Endothelial cell of umbilical vein (primary cell): ENCODE data around the gene ATP8B2. TPM values are rescaled to one million over a fixed set of nuclear protein-coding genes. Genes with fewer than 3 reads are reported as not detected.

ENCODE experiments used
- BruUV-seq: library from RNA; stranded (reverse); fragments of 400-500 nt; replicated peaks from 2 replicates; lab custom pipeline; 2021; lab: Mats Ljungman, UMichigan
- CTCF ChIA-PET: fragments of 300-600, 350-600 bp; sonication (Branson Sonifier 250); formaldehyde crosslinking; loops from one replicate; lab custom pipeline; 2021; ENCODE audit warnings: antibody characterized with exemption, inconsistent platforms; lab: Charles Lee
- POLR2A ChIA-PET: fragments of 300-600, 350-600 bp; sonication (Branson Sonifier 250); formaldehyde crosslinking; loops from one replicate; lab custom pipeline; 2021; ENCODE audit warnings: antibody characterized with exemption, inconsistent platforms; lab: Charles Lee
- DNase-seq: peaks from one replicate; pipeline ENCODE4 v3.0.0-alpha.2; 2011; ENCODE audit warnings: low read depth, low spot score
- FAIRE-seq: peaks from 2 replicates; lab custom pipeline; 2011; peaks lifted over from hg19 to GRCh38; lab: Jason Lieb, UNC
- H2AFZ ChIP-seq: 2 replicates; pipeline ENCODE4 v1.6.0; 2012; ENCODE audit warnings: low read depth, low read length, control low read depth, inconsistent platforms
- H3K27ac ChIP-seq: 2 replicates; pipeline ENCODE4 v1.5.1; 2011; ENCODE audit warnings: low read depth, mild to moderate bottlenecking, control low read depth, low read length, moderate library complexity; ENCODE audit not compliant: insufficient read depth
- H3K27me3 ChIP-seq, 2 experiments: 2 replicates each; pipeline versions ENCODE4 v1.6.0 to v1.6.1; 2011; ENCODE audit warnings: low read length in 2 of 2, mixed read lengths in 1 of 2; ENCODE audit not compliant: control insufficient read depth in 2 of 2, insufficient read depth in 2 of 2
- H3K36me3 ChIP-seq, 2 experiments: 2 replicates in 1 of 2; 3 replicates in 1 of 2; pipeline ENCODE4 v1.5.1; 2011; ENCODE audit warnings: low read length in 2 of 2, mild to moderate bottlenecking in 1 of 2, moderate library complexity in 1 of 2; ENCODE audit not compliant: control insufficient read depth in 2 of 2, insufficient read depth in 2 of 2; ENCODE audit errors: extremely low read depth in 1 of 2
- H3K4me1 ChIP-seq: 3 replicates; pipeline ENCODE4 v1.5.1; 2011; ENCODE audit warnings: mild to moderate bottlenecking, low read length; ENCODE audit not compliant: control insufficient read depth, insufficient read depth; ENCODE audit errors: extremely low read depth
- H3K4me2 ChIP-seq: 2 replicates; pipeline ENCODE4 v1.6.1; 2011; ENCODE audit warnings: low read length, control low read depth, mixed read lengths; ENCODE audit not compliant: insufficient read depth
- H3K4me3 ChIP-seq, 3 experiments: fragments of 200-600 bp in 1 of 3; sonication (generic), shearing (Covaris generic) in 1 of 3; replicated peaks in 1 of 3; 2 replicates each; pipeline ENCODE4 v1.5.1; 2011 to 2016; ENCODE audit warnings: control low read depth in 3 of 3, low read length in 3 of 3, mild to moderate bottlenecking in 2 of 3, inconsistent platforms in 1 of 3, low read depth in 1 of 3, moderate library complexity in 1 of 3; ENCODE audit not compliant: insufficient read depth in 1 of 3
- H3K79me2 ChIP-seq: 2 replicates; pipeline ENCODE4 v1.6.0; 2012; ENCODE audit warnings: low read length, inconsistent platforms; ENCODE audit not compliant: control insufficient read depth, insufficient read depth
- H3K9ac ChIP-seq: replicated peaks from 2 replicates; pipeline ENCODE3; 2011; ENCODE audit warnings: low read length, control low read depth; ENCODE audit not compliant: insufficient read depth; ENCODE audit errors: extremely low read depth
- H3K9me1 ChIP-seq: replicated peaks from 3 replicates; pipeline ENCODE4 v1.6.0; 2011; ENCODE audit warnings: mild to moderate bottlenecking, low read length; ENCODE audit not compliant: control insufficient read depth, insufficient read depth; ENCODE audit errors: extremely low read depth
- H3K9me3 ChIP-seq: replicated peaks from 2 replicates; pipeline ENCODE4 v1.5.1; 2012; ENCODE audit warnings: low read length, inconsistent platforms; ENCODE audit not compliant: control insufficient read depth, insufficient read depth
- H4K20me1 ChIP-seq: replicated peaks from 2 replicates; pipeline ENCODE3; 2011; ENCODE audit warnings: mild to moderate bottlenecking, low read length; ENCODE audit not compliant: control insufficient read depth, insufficient read depth; ENCODE audit errors: extremely low read depth
- EZH2 ChIP-seq: IDR thresholded peaks from 2 replicates; pipeline ENCODE4 v1.6.1; 2012; ENCODE audit warnings: borderline replicate concordance, low read depth, mild to moderate bottlenecking, moderate library complexity, low read length, inconsistent platforms; ENCODE audit not compliant: severe bottlenecking
- FOS ChIP-seq: IDR thresholded peaks from 2 replicates; pipeline ENCODE4 v1.6.1; 2011; ENCODE audit warnings: mild to moderate bottlenecking, low read length, moderate library complexity, borderline replicate concordance; ENCODE audit not compliant: insufficient read depth
- GATA2 ChIP-seq: IDR thresholded peaks from 2 replicates; pipeline ENCODE4 v1.7.0; 2011; ENCODE audit warnings: low read depth, mild to moderate bottlenecking, moderate library complexity, mixed read lengths, low read length; ENCODE audit not compliant: insufficient read length, insufficient read depth
- JUN ChIP-seq: IDR thresholded peaks from 2 replicates; pipeline ENCODE4 v1.6.1; 2011; ENCODE audit warnings: borderline replicate concordance, low read depth; ENCODE audit not compliant: insufficient read length, insufficient read depth
- MAX ChIP-seq: IDR thresholded peaks from 2 replicates; pipeline ENCODE4 v1.6.1; 2011; ENCODE audit not compliant: insufficient read depth, insufficient read length
- MYC ChIP-seq: IDR thresholded peaks from one replicate; pipeline ENCODE4 v1.6.1; 2011; ENCODE audit warnings: mild to moderate bottlenecking, low read depth, low read length
- POLR2A ChIP-seq: IDR thresholded peaks from 2 replicates; pipeline ENCODE4 v1.6.1; 2012; ENCODE audit warnings: low read depth, mild to moderate bottlenecking, control low read depth, low read length
- POLR2AphosphoS5 ChIP-seq: IDR thresholded peaks from 2 replicates; pipeline ENCODE4 v1.6.1; 2012; ENCODE audit warnings: low read depth, mild to moderate bottlenecking, control low read depth, low read length, moderate library complexity; ENCODE audit not compliant: insufficient read depth
- dilution Hi-C: fragments of 300-500 bp; cut with MboI; formaldehyde crosslinking; loops from one replicate; pipeline ENCODE4 v1.15.0; 2019; ENCODE audit warnings: low sequenced_read_pairs; ENCODE audit not compliant: extremely low pct_ligation_motif_present
- intact Hi-C: fragments of 100-400 bp; cut with micrococcal nuclease; formaldehyde crosslinking; loops from one replicate; pipeline ENCODE4 v1.10.0; 2022
- polyA plus RNA-seq, 4 experiments: library from polyadenylated mRNA; depleted of rRNA in 3 of 4; stranded (reverse) in 3 of 4; unstranded in 1 of 4; fragments of >200 nt; gene quantifications; 2 replicates each; pipeline versions ENCODE4 v1.2.1 to v1.2.3, GENCODE V29; 2011 to 2012; ENCODE audit warnings: missing spikeins in 1 of 4
- total RNA-seq: library from RNA; stranded (reverse); gene quantifications from 2 replicates; pipeline ENCODE4 v1.2.3, GENCODE V29; 2021
- TF ChIP-seq, protein P1 (sequence below), 2 donors: IDR thresholded peaks; 1 replicate in 1 of 2; 2 replicates in 1 of 2; pipeline ENCODE4 v1.5.1; 2011; ENCODE audit warnings: low read length in 2 of 2, mild to moderate bottlenecking in 2 of 2, moderate library complexity in 2 of 2, control low read depth in 1 of 2, inconsistent platforms in 1 of 2, low read depth in 1 of 2; ENCODE audit not compliant: insufficient read depth in 1 of 2; ENCODE audit errors: extremely low read depth in 1 of 2

ATP8B2 gene
- total and polyA plus RNA-seq, 2 donors (not counting 3 experiments of a cell fraction or from before 2014, with no cell fraction given) = 64.7 to 72.8 TPM

DNA sequence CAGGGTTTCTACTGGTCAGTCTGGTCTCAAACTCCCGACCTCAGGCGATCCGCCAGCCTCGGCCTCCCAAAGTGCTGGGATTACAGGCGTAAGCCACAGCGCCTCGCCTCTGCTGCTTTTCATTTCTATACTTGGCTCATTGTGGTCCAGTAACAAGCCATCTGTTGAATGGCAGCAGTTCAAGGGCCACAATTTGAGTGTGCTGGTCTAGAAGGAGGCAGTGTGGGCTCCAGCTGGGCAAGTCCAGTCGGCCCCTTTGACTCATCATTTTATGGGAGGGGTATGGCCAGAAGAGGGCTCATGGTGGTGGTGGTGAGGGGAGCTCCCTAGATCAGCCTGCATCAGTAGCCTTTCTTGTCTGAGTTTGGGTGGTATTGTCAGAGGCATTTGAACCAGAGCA, 33.2 kb downstream of the ATP8B2 start:
- ChIA-PET POLR2A (no interaction called here), CTCF (no interaction called here)
- Histone ChIP-seq H3K4me2 (no peak overlapping the region), H3K9ac (no peak overlapping the region), H3K36me3 (no peaks in the 10 kb centered on the region), H3K9me1 (no peaks in the 10 kb centered on the region), H3K4me3 (no peak overlapping the region), H3K27ac (no peak overlapping the region), H3K4me1 (peaks cover under 1% of the 10 kb centered on the region), H4K20me1 (no peaks in the 10 kb centered on the region), H3K79me2 (no peaks in the 10 kb centered on the region), H3K9me3 (no peaks in the 10 kb centered on the region), H3K27me3 (no peaks in the 10 kb centered on the region), H2AFZ (no peak overlapping the region)
- BruUV-seq = no TSS peak
- TF ChIP-seq, protein P1, sequence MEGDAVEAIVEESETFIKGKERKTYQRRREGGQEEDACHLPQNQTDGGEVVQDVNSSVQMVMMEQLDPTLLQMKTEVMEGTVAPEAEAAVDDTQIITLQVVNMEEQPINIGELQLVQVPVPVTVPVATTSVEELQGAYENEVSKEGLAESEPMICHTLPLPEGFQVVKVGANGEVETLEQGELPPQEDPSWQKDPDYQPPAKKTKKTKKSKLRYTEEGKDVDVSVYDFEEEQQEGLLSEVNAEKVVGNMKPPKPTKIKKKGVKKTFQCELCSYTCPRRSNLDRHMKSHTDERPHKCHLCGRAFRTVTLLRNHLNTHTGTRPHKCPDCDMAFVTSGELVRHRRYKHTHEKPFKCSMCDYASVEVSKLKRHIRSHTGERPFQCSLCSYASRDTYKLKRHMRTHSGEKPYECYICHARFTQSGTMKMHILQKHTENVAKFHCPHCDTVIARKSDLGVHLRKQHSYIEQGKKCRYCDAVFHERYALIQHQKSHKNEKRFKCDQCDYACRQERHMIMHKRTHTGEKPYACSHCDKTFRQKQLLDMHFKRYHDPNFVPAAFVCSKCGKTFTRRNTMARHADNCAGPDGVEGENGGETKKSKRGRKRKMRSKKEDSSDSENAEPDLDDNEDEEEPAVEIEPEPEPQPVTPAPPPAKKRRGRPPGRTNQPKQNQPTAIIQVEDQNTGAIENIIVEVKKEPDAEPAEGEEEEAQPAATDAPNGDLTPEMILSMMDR (IDR thresholded peaks at IDR 0.05; ENCODE audit: extremely low read depth in 1 of 2, insufficient read depth in 1 of 2, low read depth in 1 of 2, low read length in 2 of 2) = no peak
- no peak for TF ChIP-seq MYC
- no peak for TF ChIP-seq MAX
- no peak for TF ChIP-seq POLR2A
- no peak for TF ChIP-seq FOS
- no peak for TF ChIP-seq JUN
- TF ChIP-seq POLR2AphosphoS5 = no peak
- TF ChIP-seq EZH2 = no peak
- TF ChIP-seq GATA2 = no peak
- intact Hi-C loops = no loop called here
- DNase-seq (no peak), FAIRE-seq (no peak)
- dilution Hi-C loops = no loop called here
